ENCODE results near the gene AREG. TPM values are rescaled to one million over a fixed set of nuclear protein-coding genes. Genes with fewer than 3 reads are reported as not detected.
A peak's percentile ranks its signal among the peaks of the same experiment; 100 is the strongest.

The AREG gene
- total RNA-seq, 2 donors from 2014 or later, result 4.6 to 22.8 TPM

GRCh38 chr4:74426101-74426500, 18.8 kb upstream of the AREG start:
- ATAC-seq (no peak), DNase-seq (no peak)
- intact Hi-C loops (cut with DNase I), result no loop called here

- intact Hi-C loops (cut with DNase I), result no loop called here
- no peak for ATAC-seq
- DNase-seq, result no peak
Observed at GRCh38 chr4:74428276-74428675, 16.7 kb upstream of the AREG start.

DNA sequence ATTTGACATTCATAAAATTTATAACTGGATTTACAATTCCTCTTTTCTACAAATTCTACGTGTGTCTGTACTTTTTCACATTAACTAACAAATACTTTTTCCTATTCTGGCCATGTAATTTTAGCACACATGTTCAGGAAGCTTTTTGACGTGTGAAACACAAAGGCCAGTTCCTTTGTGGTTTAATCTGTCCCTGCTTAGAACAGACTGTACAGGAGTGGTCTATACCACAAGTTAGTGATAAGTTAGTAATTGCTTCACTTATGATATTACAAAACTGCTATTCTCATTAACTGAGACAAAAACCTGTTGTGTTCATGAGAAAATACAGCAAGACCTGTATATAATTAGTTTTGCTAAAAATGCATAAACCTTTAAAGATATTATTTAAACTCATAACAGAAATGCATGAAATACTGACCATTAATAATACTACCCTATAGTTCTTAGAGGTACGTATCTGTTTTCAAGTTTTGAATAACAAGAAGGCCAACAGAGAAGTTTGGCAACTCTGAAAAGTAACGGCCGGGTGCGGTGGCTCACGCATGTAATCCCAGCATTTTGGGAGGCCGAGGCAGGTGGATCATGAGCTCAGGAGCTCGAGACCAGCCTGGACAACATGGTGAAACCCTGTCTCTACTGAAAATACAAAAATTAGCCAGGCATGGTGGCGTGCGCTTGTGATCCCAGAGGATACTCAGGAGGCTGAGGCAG, 13.7 kb upstream of the AREG start:
- intact Hi-C loops (cut with DNase I), result no loop called here
- ATAC-seq, result peak; percentile 56 to 57
- no peak for DNase-seq

DNA sequence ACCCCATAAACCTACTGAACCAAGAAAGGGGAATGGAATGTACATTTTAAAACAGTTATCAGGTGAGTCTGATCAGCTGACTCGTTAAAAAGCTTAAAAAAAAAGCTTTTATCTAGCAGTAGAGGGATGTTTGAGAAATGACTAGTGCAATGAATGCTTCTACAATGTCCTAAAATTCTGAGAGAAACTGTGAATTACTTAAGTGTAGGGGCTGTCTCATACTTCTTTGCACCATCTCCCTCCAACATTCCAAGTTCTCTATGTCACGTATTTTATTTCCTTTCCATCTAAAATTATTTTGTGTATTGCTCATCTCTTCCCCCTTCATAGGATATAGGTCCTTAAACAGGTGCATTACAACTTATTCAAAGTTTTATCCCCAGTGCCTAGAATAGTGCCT, 11.9 kb upstream of the AREG start:
- peak in 1 of 2 donors; percentile 67 for ATAC-seq
- intact Hi-C loops (cut with DNase I), result no loop called here
- no peak for DNase-seq

- no peak for DNase-seq
- no peak for ATAC-seq
- intact Hi-C loops (cut with DNase I), result no loop called here
Observed at GRCh38 chr4:74433541-74434172, 11.3 kb upstream of the AREG start.

GRCh38 chr4:74435296-74435695, 9.6 kb upstream of the AREG start:
- DNase-seq (no peak), ATAC-seq (no peak)
- intact Hi-C loops (cut with DNase I), result no loop called here

GRCh38 chr4:74437866-74438265, 7.1 kb upstream of the AREG start:
- DNase-seq, result no peak
- peak in 1 of 2 donors; percentile 48 for ATAC-seq
- intact Hi-C loops (cut with DNase I), result no loop called here

DNA sequence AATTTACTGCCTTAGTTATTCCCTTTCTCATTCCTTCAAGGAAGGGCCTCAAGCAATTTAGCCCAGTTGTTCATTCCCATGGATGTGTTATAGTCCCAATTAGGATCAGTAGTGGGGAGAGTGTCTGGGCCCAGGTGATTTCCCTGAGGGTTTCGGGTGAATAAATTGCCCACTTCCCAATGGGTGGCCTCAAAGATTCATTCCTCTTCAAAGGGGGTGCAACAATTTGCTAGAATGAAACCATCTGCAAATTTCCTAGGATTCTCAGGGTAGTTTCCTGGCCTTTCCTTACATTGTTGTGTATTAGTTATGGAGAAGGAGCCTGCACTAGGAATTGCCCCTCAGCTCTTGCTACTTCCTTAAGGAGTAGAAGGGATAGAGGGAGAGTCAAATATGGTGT, 6.3 kb upstream of the AREG start:
- ATAC-seq (no peak), DNase-seq (no peak)
- intact Hi-C loops (cut with DNase I), result no loop called here

GRCh38 chr4:74439952-74440351, 5.0 kb upstream of the AREG start:
- intact Hi-C loops (cut with DNase I), result no loop called here
- DNase-seq (no peak), ATAC-seq (no peak)

- DNase-seq, result no peak
- intact Hi-C loops (cut with DNase I), result no loop called here
- no peak for ATAC-seq
Observed at GRCh38 chr4:74440356-74440755, 4.6 kb upstream of the AREG start.

GRCh38 chr4:74441744-74442143, 3.2 kb upstream of the AREG start:
- DNase-seq (no peak), ATAC-seq (no peak)
- intact Hi-C loops (cut with DNase I), result no loop called here

DNA sequence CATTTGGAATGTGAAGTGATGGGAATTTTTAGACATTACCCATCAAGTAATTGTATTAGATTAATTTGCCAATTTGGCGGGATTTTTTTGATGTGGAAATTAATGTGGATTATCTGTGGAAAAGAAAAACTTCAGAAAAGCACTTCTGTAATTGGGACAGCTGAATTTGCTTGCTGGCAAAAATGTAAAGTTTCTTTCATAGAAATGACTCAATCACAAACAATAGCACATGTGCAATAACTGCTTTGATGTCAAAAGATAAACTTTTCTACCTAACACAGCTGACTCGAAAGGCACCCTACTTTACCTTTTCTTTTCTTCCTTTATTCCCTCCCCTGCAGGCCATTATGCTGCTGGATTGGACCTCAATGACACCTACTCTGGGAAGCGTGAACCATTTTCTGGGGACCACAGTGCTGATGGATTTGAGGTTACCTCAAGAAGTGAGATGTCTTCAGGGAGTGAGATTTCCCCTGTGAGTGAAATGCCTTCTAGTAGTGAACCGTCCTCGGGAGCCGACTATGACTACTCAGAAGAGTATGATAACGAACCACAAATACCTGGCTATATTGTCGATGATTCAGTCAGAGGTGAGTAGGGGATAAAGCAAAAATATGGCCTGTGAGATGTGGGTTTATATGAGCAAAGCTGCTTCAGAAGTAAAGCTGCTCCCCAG, 1.4 kb downstream of the AREG start:
- DNase-seq (no peak), ATAC-seq (no peak)
- intact Hi-C loops (cut with DNase I), result loop anchor here in 1 of 2 donors (2.0 to 5.0 kb wide), 2 partner anchors 70 to 86 kb away; no protein-coding TSS in a partner anchor

GRCh38 chr4:74446896-74447295, 2.0 kb downstream of the AREG start:
- no peak for DNase-seq
- no peak for ATAC-seq
- intact Hi-C loops (cut with DNase I), result loop anchor here in 1 of 2 donors (2.0 to 5.0 kb wide), 2 partner anchors 70 to 85 kb away; no protein-coding TSS in a partner anchor

- DNase-seq, result no peak
- ATAC-seq, result no peak
- intact Hi-C loops (cut with DNase I), result loop anchor here in 1 of 2 donors (2.0 to 5.0 kb wide), 2 partner anchors 71 to 85 kb away; no protein-coding TSS in a partner anchor
Observed at GRCh38 chr4:74447636-74448233, 2.8 kb downstream of the AREG start.

DNA sequence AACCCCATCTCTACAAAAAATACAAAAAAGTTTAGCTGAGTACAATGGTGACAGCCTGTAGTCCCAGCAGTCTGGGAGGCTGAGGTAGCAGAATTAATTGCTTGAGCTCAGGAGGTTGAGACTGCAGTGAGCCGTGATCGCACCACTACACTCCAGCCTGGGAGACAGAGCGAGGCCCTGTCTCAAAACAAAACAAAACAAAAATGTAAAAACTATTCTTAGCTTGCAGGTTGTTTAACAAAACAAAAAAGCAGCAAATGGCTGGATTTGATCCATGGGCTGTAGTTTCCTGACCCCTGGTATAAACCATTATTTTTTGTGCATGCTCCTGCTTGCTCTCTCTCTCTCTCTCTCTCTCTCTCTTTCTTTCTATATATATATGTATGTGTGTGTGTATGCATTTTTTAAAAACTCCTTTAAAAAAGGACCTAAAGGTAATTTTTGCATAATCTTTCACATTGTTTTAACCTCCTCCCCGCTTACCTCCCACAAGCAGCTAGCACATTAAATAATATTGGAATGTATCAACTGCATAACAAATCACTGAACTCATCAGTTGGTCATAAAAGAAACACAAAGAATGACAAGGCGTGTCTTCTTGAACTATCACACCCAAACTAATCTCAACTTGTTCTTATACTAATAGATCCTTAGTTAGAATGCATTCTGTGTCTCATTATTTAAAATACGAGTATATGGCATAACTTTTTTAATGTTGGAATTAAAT, 4.8 kb downstream of the AREG start:
- ATAC-seq, result no peak
- intact Hi-C loops (cut with DNase I), result loop anchor here in 1 of 2 donors (5.0 kb wide), 1 partner anchor 83 kb away; no protein-coding TSS in a partner anchor
- no peak for DNase-seq

DNA sequence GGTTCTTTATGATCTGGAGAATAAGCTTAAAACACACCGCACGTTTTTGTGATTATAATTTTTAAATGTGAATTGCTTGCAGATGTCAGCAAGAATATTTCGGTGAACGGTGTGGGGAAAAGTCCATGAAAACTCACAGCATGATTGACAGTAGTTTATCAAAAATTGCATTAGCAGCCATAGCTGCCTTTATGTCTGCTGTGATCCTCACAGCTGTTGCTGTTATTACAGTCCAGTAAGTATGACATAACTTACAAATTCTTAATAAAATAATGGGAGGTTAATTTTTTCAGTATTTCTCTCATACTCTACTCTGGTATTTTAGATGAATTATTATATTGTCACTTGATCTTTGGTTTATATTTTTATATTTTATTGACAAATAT, 5.4 kb downstream of the AREG start:
- no peak for ATAC-seq
- no peak for DNase-seq
- intact Hi-C loops (cut with DNase I), result no loop called here

DNA sequence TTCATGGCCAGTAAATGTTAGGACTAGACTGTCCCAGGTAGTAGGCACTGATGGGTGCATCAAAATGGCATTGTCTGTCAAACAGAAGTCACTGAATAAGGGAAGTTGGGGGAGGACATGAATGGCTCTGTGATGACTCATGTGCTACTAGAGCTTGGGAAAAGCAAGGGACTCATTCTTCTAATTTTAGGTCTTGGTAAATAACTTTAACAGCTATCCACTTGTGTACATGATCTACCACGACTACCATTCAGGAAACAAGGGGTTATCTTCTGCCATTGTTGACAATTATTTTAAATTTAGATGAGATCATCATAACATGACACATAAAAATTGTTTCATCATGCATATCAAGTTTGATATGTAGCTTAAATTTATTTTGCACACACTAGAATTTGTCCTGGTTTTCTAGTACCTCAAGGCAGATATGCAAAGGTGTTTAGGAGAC, 6.3 kb downstream of the AREG start:
- intact Hi-C loops (cut with DNase I), result no loop called here
- DNase-seq (no peak), ATAC-seq (peak in 1 of 2 donors; percentile 77)

GRCh38 chr4:74453037-74453635, 8.2 kb downstream of the AREG start:
- ATAC-seq (no peak), DNase-seq (no peak)
- intact Hi-C loops (cut with DNase I), result no loop called here

All from left cardiac atrium (tissue), 4 donors.